Activated CD8-positive, alpha-beta memory T cell treated with anti-CD3 and anti-CD28 coated beads, Interleukin-2, amount 50 U/mL, for 1 hour (primary cell): Measurements from ENCODE around the gene REXO4.
A peak's percentile ranks its signal among the peaks of the same experiment; 100 is the strongest.
"Not testable (repeated sequence)": the region's sequence is repeated elsewhere in the genome, so short reads cannot be mapped to it uniquely, and the experiment has no call there.

Experiments
- DNase-seq: peaks from one replicate; pipeline ENCODE4 v3.0.0-alpha.2; 2020; ENCODE audit errors: extremely low read depth

Gene REXO4

DNA sequence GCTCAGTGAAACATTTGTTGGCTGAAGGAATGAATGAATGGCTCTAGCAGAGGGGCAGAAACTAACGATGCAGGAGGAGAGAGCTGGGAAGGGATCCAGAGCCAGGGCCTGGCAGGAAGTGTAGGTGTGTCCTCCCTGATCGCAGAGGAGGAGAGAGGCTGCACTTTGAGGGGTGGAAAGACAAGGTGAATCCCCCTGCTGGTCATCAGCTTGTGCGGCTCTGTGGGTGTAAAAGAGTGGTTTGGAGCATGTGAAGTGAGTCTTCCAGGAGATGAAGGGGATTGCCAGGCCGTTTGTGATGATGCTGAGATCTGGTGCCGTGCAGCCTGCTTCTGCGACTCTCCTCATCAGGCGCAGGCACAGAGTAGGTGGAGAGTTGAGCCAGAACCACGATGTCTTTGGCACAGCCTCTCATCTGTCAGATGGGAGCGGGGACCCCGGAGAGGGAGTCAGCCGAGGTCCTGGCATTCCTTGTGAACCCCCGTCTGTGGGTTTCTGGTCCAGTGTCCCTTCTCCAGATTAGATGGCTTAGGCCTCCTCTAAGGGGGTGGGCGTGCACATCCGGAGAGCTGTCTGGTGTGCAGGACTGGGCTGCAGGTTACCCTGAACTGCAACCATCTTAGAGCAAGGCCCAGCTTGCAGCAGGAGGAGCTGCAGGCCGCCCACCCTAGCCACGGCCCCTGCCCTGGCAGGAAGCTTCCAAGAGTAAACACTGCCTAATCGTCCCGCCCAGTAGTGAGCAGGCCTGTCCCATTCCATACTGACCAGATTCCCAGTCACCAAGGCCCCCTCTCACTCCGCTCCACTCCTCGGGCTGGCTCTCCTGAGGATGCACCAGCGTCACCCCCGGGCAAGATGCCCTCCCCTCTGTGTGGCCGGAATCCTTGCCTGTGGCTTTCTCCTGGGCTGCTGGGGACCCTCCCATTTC, 4.1 kb upstream of the REXO4 start, which contains the start of gene ADAMTS13:
TSS of gene ADAMTS13 (plus strand) at position 753 of the 928 bp plus-strand sequence. CDS start at position 830, 77 bp downstream.
- no peak for DNase-seq

DNA sequence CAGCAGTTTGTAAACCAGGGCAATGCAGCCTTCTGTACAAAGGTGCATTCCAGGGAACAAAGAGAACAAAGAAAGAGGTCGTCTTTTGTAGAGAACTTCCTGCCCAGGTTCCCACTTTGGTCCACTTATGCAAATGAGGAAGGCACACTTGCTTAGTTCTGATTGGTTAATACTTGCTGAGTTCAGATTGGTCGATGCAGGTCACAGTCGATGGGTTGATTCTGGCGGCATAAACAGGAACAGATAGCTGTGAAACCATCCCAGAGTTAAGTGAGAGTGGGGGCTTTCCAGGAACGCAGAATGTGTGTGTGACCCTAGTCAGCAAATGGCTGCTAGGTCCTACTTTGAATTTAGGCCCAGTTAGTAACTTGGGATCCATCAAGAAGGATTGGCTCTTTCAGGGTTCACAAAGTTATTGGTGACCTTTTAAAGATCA, 2.6 kb upstream of the REXO4 start:
- no peak for DNase-seq

DNA sequence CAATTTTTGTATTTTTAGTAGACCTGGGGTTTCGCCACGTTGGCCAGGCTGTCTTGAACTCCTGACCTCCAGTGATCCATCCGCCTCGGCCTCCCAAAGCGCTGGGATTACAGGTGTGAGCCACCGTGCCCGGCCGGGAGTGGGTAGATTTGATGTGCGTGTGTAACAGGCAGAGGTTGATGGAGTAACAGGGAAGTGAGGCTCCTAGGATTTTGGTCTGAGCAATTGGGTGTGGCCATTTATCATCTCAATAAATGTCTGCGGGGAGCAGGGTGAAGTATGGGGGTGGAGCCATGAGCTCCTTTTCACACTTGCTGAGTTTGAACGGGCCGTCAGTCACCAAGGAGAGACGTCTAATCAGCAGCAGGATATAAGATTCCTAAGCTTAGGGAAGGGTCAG, 1.2 kb upstream of the REXO4 start:
- no peak for DNase-seq

DNA sequence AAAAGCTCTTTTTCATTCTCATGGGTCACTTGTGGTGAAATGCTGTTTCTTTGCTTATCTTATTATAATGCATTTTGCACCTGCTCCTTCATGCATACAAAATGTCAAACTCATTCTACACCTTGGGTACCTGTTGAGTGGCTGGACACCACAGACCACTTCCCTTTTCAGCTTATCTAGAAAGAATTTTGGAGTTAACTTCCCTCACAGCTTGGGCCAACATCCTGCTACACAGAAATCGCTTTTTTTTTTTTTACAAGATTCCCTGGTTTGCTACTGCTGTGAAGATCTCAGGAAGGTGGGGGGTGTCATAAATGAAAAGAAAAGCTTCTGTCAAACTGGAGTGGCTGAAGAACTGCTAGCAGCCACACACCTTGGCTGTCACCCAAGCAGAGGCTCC, 2.6 kb downstream of the REXO4 start:
- DNase-seq: no peak

DNA sequence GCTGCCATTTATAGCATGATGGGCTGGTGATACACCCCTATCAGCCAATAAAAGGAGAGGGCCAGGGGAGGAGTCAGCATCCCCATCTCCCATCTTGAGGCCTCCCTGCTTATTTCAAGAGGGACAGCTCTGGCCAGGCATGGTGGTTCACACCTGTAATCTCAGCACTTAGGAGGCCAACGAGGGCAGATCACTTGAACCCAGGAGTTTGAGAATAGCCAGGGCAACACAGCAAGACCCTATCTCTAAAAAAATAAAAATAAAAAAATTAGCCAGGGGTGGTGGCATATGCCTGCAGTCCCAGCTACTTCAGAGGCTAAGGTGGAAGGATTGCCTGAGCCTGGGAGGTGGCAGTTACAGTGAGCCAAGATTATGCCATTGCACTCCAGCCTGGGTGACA, 9.8 kb downstream of the REXO4 start:
- no peak for DNase-seq

DNA sequence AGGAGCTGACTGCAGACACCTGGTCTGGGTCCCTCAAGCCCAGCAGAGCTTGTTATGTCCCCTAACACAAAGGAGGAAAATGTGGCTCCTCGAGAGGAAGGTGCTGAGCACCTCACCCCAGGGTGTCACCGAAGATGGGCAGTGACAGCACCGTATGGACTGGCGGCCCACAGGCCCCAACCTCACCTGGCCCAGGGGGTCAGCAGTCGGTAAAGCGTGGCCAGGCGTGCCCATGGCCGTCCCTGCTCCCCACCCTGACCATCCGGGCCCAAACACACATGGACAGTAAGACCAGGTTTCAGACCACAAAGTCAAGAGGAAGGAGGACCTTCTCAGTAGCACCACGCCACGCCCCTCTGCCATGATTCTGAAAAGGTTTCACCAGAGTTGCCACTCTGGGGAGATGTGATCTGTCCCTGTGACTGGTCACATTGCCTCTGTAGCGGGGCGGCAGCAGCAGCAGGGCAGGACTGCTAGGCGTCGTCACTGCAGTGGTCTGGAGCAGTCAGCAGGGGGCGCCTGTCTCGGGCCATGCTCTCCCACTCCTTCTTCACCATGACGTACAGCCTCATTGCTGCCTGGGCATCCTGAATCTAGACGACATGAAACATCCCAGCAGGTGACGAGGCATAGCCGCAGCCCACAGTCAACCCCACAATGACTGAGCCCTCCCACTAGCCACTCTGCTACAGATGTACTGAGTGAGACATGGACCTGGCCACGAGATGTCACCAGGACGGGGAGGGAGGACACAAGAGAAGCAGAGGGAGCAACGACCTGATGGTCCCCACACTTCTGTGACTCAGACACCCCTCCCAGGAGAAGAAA, 11.1 kb downstream of the REXO4 start:
- DNase-seq: peak; percentile 41

DNA sequence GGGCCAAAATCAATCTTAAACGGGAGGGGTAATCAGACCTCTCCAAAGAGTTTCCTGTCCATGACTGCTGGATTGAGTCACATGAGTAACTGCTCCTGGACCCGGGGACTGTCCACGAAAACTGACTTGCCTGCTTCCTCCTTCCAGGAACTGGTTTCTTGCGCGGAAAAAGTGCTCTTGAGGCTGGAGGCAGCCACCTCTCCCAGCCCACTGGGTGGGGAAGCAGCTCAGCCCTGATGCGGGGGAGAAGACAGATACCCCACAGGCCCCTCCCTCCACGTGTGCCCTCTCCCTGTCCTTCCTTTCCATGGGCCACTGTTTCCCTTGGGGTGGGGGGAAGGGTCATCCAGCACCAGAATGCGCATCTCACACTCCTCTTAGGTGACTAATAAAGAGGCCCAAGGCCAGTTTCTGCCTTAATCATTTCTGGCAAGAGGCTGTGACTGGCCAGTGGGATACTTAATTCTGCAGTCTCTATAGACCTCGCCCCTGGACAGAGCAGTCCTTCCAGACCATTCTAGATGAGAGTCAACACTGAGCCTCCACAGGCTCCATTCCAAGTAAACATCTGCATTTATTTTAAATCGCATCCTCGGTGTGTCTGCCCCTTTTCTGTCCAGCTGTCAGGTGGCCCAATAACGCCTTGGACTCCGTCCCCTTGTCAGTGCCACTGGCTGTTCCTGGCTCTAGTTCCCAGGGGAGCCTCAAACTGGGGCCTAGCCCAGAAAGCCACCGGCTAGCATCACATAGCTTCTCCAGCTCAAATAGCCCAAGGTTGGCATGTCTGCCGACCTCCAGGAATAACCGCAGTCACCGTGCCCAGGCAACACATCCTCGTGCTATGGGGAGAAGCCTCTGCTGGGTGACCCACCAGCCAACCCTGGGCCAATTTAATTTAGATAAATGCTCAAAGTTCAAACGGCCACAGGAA, 12.0 kb downstream of the REXO4 start:
- no peak for DNase-seq

DNA sequence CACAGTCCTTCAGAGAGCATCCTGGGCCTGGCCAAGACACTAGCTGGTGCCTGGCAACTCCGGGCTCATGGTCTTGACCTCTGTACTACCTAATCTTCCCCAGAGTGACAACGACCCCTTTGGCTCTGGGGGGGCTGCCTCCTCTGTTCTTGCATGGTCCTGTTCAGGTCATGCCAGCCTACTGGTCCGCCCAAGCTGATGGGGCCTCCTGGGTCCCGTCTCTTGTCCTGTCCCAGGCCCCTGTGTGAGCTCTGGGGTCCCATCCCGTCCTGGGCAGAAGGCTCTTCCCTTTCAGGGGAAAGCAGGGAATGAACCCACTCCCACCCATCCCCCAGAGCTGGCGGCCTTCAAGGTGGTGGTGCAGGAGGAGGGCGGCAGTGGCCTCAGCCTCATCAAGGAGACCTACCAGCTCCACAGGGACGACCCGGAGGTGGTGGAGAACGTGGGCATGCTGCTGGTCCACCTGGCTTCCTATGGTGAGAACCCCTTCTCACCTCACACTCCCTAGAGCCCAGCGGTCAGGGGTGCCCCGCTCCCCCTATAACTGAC, 13.3 kb downstream of the REXO4 start:
- no peak for DNase-seq

DNA sequence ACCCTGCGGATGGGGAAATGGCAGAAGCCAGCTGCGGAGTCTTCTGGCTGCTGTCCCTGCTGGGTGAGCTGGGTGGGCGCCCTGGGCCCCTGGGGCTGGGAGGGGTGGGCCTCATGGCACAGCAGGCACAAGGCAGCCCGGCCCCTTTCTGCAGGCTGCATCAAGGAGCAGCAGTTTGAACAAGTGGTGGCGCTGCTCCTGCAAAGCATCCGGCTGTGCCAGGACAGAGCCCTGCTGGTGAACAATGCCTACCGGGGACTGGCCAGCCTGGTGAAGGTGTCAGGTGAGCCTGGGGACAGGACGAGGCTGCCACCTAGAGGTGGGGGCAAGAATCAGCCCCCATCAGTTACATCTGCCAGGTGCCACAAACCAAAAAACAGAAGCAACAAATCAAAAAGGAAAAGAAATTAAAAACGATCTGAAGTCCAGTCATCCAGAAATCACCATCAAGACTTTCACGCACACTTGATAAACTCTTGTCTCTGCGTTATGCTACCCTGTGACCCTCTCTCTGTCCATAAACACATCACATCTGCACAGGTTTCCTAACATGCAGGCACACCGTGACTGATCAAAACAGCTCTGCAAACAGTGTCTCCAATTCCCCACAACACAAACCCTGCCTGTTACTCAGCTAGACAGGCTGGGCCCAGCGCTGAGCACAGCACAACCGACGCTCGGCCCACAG, 13.9 kb downstream of the REXO4 start:
- peak; percentile 41 for DNase-seq

DNA sequence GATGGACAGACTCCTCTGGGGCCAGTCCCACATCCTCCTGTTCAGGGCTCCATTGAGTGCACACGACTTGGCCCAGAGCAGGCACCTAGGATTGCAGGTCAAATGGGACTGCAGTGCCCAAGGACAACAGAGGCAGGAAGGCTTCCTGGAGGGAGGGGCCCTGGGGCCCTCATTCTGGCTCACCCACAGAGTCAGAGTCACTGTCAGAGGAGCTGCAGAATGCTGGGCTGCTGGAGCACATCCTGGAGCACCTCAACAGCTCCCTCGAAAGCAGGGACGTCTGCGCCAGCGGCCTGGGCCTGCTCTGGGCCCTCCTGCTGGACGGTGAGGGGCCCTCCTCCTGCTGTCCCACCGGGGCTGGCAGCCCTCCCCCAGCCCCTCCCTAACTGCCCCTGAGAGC, 15.1 kb downstream of the REXO4 start:
- no peak for DNase-seq

DNA sequence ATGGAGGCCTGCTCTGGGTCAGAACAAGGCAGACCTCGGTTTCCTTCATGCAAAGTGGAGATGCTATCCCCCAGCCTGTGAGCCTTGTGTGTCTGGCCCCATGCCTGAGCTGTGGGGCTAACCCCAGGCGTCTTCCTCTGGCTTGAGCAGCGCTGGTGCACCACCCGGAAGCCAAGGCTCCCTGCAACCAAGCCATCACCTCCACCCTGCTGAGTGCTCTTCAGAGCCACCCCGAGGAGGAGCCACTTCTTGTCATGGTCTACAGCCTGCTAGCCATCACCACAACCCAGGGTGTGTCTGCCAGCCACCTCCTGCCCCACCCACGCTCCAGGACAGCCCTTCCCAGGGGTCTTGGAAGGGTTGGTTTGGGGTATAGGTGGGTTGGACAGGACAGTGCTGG, 16.2 kb downstream of the REXO4 start:
- DNase-seq: no peak

DNA sequence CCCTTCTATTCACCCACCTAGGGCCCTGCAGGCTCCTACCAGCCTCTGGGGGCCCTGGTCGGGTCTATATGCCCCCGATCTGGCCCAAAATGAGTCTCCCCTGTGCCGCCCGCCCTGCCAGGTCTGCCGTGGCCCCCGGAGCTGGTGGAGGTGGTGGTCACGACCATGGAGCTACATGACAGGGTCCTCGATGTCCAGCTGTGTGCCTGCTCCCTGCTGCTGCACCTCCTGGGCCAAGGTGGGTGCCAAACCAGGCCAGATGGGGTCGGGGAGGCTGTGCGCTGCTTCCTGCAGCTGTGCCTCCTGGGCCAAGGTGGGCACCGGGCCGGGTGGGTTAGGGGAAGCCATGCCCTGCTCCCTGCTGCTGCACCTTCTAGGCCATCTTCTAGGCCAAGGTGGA, 17.5 kb downstream of the REXO4 start:
- DNase-seq: no peak

DNA sequence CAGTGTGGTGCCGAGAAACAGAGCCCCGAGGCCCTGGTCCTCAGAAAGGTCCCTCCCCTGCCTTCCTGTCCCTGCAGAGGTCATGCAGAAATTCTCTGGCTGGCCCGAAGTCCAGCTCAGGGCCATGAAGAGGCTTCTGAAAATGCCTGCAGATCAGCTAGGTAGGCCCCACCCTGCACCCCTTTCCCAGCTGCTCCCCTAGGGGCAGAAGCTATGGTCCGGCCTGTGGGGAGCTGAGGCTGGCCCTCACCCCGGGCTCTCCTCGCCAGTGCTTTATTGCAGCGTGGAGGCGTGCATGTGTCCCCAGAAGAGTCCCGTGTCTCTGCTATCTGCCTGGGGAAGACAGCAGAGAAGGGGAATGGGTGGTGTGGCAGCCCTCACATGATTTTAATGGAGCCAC, 19.9 kb downstream of the REXO4 start:
- DNase-seq: no peak

DNA sequence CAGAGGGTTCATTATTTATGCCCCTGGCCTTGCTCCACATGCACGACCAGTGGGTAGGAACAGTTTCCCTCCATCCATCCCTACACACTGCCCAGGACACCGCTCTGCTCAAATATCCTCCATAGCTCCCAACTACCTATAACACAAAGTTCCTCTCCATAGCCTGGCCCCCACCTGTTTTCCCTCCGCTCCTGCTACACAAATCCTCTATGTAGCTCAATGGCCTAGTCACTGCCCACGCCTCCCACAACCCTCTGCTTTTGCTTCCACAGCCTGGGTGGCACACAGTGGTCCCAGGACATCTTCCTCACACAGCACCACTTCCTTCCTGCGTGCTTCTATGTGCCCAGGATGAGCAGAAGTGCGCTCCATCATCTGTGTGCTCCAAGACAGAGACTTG, 20.4 kb downstream of the REXO4 start:
- no peak for DNase-seq

DNA sequence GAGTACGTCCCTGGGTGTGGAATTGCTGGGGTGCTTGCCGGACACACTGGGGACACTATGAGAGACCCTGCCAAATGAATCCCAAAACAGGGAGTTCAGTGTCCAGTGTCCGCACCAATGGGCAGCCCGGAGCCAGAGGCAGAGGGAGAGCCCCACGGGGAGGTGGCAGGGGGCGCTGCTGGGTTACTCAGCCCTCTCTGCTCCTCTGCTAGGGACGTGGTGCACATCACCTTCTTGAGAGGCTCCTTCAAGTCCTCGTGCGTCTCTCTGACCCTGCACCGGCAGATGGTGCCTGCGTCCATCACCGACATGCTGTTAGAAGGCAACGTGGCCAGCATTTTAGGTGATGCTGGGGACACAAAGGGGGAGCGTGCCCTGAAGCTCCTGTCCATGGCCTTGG, 20.9 kb downstream of the REXO4 start:
- no peak for DNase-seq

DNA sequence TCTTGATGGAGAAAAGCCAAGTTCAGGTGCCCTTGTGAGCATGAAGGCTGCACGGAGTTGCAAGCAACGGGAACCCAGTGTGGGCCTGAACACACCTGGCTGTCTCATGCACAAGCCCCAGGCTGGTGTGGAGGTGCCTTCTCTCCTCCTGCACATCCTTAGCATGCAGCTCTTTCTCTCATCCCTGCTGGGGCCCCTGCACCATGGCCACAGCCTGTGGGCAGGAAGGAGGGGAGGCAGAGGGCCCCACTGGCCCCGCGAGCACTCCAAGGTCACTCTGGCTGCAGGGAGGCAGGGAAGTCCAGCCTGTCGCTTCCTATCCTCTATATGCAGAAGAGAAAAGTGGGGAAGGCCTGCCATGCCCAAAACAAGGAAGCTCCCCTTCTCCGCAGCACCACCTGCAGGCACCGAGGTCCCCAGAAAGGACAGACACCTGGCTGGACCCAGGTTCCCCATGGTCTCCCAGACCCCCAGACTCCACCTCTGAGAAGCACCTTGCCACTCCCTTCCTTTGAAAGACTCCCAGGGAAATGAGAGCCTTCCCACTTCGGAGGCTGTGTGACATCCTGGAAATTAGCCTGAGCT, 23.0 kb downstream of the REXO4 start:
- no peak for DNase-seq

DNA sequence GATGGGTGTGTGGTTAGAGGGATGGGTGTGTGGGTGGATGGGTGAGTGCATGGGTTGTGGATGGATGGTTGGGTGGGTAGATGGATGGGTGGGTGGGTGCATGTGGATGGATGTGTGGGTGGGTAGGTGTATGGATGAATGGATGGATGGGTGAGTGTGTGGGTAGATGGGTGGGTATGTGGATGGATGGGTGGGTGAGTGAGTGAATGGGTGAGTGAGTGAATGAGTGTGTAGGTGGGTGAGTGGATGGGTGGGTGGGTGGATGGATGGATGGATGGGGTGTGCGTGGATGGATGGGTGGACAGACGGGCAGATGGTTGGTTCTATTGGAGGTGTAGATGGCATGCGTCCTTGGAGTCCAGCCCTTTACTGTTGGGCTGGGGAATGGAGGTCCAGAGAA, 24.4 kb downstream of the REXO4 start:
- no peak for DNase-seq

DNA sequence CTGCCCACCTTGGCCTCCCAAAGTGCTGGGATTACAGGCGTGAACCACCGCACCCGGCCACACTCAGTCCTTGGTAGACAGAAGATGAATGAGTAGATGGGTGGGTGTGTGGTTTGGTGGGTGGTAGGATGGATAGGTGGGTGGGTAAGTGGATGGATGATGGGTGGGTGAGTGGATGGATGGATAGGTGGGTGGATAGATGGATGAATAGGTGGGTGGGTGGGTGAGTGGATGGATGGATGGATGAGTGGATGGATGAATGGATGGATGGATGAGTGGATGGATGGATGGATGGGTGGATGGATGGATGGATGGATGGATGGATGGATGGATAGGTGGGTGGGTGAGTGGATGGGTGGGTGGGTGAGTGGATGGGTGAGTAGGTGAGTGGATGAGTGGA, 25.5 kb downstream of the REXO4 start:
- DNase-seq: not testable (repeated sequence)

DNA sequence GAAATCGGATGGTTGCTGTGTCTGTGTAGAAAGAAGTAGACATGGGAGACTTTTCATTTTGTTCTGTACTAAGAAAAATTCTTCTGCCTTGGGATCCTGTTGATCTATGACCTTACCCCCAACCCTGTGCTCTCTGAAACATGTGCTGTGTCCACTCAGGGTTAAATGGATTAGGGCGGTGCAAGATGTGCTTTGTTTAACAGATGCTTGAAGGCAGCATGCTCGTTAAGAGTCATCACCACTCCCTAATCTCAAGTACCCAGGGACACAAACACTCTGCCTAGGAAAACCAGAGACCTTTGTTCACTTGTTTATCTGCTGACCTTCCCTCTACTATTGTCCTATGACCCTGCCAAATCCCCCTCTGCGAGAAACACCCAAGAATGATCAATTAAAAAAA, 26.4 kb downstream of the REXO4 start:
- DNase-seq: not testable (repeated sequence)

DNA sequence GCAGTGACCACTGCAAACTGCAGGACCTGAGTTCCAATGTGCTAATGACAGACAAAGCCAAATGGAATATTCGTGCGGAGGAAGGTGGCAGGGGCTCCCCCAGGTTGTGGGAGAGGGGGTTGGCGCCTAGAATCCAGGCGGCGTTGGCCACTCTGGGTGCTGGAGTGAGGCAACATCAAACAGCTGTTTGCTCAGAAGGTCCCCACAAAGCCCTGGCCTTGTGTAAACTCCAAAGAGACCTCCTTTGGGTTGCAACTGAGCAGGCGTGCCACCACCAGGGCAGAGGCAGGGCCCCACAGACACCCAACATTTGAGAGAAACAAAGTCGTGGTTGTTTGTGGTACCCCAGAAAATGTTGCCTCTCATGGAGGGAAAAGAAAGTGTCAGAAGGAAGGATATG, 27.1 kb downstream of the REXO4 start:
- DNase-seq: no peak
